Tibial artery (tissue), 4 donors: ENCODE data around the gene RNASEL.

Experiments used
- DNase-seq, 2 donors: peaks; one replicate each; pipeline ENCODE4 v3.0.0-alpha.2; 2019
- H3K27ac ChIP-seq, 2 donors: fragments of 200-600 bp; sonication (generic) in 1 of 2; 1 replicate in 1 of 2; 2 replicates in 1 of 2; pipeline ENCODE4 v1.5.1; 2018 to 2019; ENCODE audit warnings: mild to moderate bottlenecking in 1 of 2
- H3K27me3 ChIP-seq, 2 donors: fragments of 200-600 bp; sonication (generic) in 1 of 2; one replicate each; pipeline versions ENCODE4 v1.5.1 to v1.6.0; 2016 to 2019
- H3K36me3 ChIP-seq, 3 donors: fragments of 200-600 bp; sonication (generic) in 2 of 3; one replicate each; pipeline ENCODE4 v1.5.1; 2016 to 2019; ENCODE audit warnings: mild to moderate bottlenecking in 2 of 3
- H3K4me1 ChIP-seq, 4 donors: fragments of 200-600 bp; sonication (generic) in 2 of 4; 1 replicate in 3 of 4; 2 replicates in 1 of 4; pipeline ENCODE4 v1.5.1; 2016 to 2019
- H3K4me3 ChIP-seq, 2 donors: fragments of 200-600 bp; sonication (generic) in 1 of 2; 1 replicate in 1 of 2; 2 replicates in 1 of 2; pipeline ENCODE4 v1.5.1; 2018 to 2019; ENCODE audit warnings: mild to moderate bottlenecking in 2 of 2
- H3K9me3 ChIP-seq, 3 donors: fragments of 200-600 bp; sonication (generic) in 1 of 3; one replicate each; pipeline ENCODE4 v1.5.1; 2016 to 2019
- intact Hi-C: fragments of 100-400 bp; cut with DNase I; formaldehyde crosslinking; loops from one replicate; pipeline ENCODE4 v1.15.0; 2023; ENCODE audit warnings: low total_unique reads
- TF ChIP-seq, protein P1 (sequence below), 2 experiments: fragments of 200-600 bp in 1 of 2; fragments of 450-650 bp in 1 of 2; IDR thresholded peaks; one replicate each; pipeline ENCODE4 v1.5.1; 2017 to 2019; ENCODE audit warnings: antibody characterized with exemption in 2 of 2, mild to moderate bottlenecking in 1 of 2, moderate library complexity in 1 of 2

Gene RNASEL

DNA sequence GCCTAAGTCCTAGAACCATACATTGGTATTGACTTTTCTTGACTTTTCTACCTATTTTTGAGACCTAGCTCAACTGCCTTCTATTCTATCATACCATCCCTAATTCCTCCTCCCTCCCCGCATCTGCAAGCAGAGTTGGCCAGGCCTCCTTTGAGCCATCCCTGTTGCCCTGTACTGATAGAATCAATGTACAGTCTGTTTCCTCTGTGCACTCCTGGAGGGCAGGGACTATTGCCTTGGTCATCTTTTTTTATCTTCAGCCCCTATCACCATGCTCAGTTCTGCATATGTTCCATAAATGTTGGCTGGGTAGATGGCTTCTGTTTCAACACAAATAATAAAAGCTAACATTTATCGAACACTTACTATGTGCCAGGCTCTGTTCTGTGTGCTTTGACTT, 19.2 kb upstream of the RNASEL start:
- Histone ChIP-seq H3K9me3 (no peaks in the 10 kb centered on the region), H3K27me3 (peaks cover 0 to 10% of the 10 kb centered on the region in 2 donors), H3K4me3 (no peak overlapping the region), H3K36me3 (no peaks in the 10 kb centered on the region), H3K27ac (no peak overlapping the region), H3K4me1 (peaks cover 0 to 16% (median 10%) of the 10 kb centered on the region in 4 donors)
- intact Hi-C loops, result no loop called here
- TF ChIP-seq, protein P1, sequence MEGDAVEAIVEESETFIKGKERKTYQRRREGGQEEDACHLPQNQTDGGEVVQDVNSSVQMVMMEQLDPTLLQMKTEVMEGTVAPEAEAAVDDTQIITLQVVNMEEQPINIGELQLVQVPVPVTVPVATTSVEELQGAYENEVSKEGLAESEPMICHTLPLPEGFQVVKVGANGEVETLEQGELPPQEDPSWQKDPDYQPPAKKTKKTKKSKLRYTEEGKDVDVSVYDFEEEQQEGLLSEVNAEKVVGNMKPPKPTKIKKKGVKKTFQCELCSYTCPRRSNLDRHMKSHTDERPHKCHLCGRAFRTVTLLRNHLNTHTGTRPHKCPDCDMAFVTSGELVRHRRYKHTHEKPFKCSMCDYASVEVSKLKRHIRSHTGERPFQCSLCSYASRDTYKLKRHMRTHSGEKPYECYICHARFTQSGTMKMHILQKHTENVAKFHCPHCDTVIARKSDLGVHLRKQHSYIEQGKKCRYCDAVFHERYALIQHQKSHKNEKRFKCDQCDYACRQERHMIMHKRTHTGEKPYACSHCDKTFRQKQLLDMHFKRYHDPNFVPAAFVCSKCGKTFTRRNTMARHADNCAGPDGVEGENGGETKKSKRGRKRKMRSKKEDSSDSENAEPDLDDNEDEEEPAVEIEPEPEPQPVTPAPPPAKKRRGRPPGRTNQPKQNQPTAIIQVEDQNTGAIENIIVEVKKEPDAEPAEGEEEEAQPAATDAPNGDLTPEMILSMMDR (IDR thresholded peaks at IDR 0.05), result no peak
- DNase-seq, result no peak

DNA sequence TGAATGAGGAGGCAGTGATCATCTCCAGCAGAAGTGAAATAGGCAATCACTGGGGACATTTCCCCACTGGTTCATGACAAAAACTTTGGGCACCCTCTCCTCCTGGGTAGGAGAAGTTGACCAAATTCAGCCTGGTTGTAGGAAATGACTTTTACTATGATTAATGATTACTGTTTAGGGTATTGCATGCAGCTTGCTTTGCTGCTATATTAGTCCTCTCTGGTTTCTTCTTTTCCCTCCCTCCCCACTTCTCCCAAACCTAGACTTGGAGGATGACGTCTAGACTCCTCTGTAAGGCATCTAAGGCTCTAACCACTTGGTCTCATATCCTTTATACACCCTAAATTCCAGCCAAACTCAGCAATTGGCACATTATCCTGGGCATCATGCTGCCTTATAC, 18.5 kb upstream of the RNASEL start:
- H3K4me1 ChIP-seq, result peaks cover 0 to 21% (median 16%) of the 10 kb centered on the region in 4 donors
- intact Hi-C loops, result no loop called here
- TF ChIP-seq, protein P1 (IDR thresholded peaks at IDR 0.05), result no peak
- no peak overlapping the region for H3K27ac ChIP-seq
- no peak overlapping the region for H3K4me3 ChIP-seq
- no peaks in the 10 kb centered on the region for H3K36me3 ChIP-seq
- no peaks in the 10 kb centered on the region for H3K9me3 ChIP-seq
- peaks cover 0 to 10% of the 10 kb centered on the region in 2 donors for H3K27me3 ChIP-seq
- DNase-seq, result no peak

DNA sequence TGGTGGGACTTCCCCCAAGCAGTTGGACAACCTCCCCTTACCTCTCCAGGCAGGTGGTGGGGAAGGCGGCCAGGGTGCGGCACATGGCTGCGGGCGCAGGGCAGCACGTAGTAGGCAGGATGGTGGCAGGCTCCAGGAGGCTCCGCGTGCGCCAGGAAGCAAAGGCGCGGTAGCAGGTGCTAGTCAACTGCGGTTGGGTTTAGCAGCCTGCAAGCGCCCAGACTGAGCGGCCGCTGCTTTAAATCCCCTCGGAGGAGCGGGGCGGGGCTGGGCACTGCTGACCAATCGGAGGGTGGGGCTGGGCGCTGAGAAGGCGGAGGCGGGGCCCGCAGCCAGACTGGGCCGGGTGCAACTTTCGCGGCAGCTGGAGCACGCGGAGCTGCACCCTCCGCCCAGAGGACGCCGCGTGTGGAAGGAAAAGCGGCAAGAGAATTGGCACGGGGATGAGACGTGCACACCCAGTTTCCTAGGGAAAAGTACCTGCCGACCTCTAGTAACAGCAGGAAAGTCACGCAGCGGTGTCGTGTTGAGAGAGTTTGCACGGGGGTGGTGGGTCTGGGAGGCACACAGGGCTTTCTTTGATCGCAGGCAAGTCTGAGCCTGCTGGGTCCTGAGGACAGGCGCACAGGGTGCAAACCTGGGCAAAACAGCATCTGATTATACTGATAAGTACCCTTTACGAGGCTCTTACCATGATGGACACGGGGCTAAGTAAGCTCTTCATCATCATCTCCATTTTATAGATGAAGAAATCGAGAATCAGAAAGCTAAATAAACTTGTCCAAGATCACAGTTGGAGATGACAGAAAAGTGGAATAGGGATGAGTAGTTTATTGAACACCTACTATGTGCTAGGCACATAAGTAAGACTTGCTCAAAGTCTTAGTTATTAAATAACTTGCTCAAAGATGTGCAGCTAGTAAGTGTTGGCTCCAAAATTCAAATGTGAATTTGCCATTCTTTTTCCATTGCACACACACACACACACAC, 15.4 kb upstream of the RNASEL start, which contains the start of gene RGS16:
RGS16 (minus strand) TSS at position 215 of the 990 bp plus-strand sequence; CDS start at position 85, 130 bp downstream.
- Histone ChIP-seq H3K4me1 (peaks cover 0 to 38% (median 22%) of the 10 kb centered on the region in 4 donors), H3K4me3 (peak within 1 kb of the TSS; percentile 48 to 57), H3K9me3 (no peaks in the 10 kb centered on the region), H3K27ac (peak within 1 kb of the TSS; percentile 48 to 58), H3K27me3 (no peaks in the 10 kb centered on the region), H3K36me3 (peaks cover 0 to 14% (median 14%) of the 10 kb centered on the region in 3 donors)
- peak; percentile 95 to 97 for DNase-seq
- TF ChIP-seq, protein P1 (IDR thresholded peaks at IDR 0.05), result no peak
- intact Hi-C loops, result loop anchor here (5.0 kb wide), 2 partner anchors 212 to 718 kb away; partner anchors contain the start of gene GLUL

DNA sequence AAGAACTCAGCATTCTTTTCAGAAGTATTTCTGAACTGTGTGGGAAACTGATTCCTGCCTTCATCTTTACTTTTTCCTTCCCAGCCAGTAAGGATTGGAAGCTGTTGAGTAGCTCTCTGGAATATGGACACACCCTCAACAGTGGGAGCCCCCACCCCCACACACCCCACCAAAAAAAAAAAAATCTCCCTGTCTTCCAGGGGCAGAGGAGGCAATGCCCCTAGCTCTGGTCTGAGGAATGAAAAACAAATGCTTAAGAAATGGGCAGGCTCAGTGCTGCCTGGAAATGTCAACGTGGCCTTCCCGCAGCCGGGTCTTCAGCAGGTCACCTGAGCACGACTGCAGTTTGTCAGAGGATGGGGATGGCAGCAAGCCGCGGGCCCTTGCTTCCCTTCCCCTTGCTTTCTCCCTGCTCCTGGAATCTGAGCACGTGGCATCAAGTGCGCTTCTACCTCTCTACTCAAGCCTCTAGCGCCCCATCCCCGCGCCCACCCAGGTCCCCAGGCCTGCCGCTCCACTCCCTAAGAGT, 14.7 kb upstream of the RNASEL start:
- TF ChIP-seq, protein P1 (IDR thresholded peaks at IDR 0.05), result no peak
- H3K27ac ChIP-seq, result peak overlapping the region; percentile 48 to 58

DNA sequence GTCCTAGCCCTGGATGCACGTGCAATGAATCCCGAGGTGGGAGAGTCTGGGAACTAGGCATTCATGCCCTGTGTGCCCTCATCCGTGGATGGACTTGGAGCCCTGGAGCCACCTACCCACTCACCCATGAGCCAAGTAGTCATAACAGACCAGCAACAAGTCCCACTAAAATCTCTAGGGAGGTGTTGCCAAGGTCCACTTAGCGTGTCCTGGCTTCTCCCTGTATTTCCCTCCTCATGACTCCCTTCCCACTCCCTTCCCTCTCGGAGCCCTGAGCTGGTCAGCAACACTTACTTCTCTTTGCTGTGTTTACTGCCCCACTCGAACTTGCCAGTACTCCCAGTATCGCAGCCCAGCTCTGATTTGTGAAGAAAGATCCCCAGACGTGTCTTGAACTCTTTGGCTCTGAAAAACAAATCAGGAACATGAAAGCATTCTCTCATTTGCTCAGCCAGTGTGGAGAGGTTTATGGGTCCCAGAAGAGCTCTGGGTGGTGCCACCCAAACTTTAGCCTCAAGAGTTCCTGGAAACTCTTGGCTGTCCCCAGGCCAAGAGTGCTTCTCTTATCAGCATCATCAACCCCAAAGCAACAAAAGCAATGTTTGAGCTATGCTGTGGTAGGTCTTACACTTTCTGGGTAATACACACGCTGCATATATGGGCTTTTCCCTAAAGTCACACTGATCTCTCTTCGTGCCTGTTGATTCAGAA, 14.0 kb upstream of the RNASEL start:
- peaks cover 0 to 21% (median 16%) of the 10 kb centered on the region in 3 donors for H3K36me3 ChIP-seq
- DNase-seq, result peak; percentile 48 to 75
- H3K27me3 ChIP-seq, result no peaks in the 10 kb centered on the region
- peaks cover 0 to 38% (median 22%) of the 10 kb centered on the region in 4 donors for H3K4me1 ChIP-seq
- intact Hi-C loops, result loop anchor here (5.0 kb wide), 2 partner anchors 211 to 719 kb away; partner anchors contain the start of gene GLUL
- H3K27ac ChIP-seq, result peak overlapping the region; percentile 48 to 58
- H3K4me3 ChIP-seq, result peak overlapping the region; percentile 48 to 57
- TF ChIP-seq, protein P1 (IDR thresholded peaks at IDR 0.05), result no peak
- H3K9me3 ChIP-seq, result no peaks in the 10 kb centered on the region

More for the DNA sequence above, 14.7 kb upstream of the RNASEL start:
- Histone ChIP-seq H3K27me3 (no peaks in the 10 kb centered on the region), H3K36me3 (peaks cover 0 to 21% (median 16%) of the 10 kb centered on the region in 3 donors), H3K4me1 (peaks cover 0 to 38% (median 22%) of the 10 kb centered on the region in 4 donors), H3K9me3 (no peaks in the 10 kb centered on the region), H3K4me3 (peak overlapping the region; percentile 48 to 57)
- no peak for DNase-seq
- intact Hi-C loops, result loop anchor here (5.0 kb wide), 2 partner anchors 211 to 719 kb away; partner anchors contain the start of gene GLUL
